ENCODE measurements around the gene COQ8A.

Gene COQ8A

DNA sequence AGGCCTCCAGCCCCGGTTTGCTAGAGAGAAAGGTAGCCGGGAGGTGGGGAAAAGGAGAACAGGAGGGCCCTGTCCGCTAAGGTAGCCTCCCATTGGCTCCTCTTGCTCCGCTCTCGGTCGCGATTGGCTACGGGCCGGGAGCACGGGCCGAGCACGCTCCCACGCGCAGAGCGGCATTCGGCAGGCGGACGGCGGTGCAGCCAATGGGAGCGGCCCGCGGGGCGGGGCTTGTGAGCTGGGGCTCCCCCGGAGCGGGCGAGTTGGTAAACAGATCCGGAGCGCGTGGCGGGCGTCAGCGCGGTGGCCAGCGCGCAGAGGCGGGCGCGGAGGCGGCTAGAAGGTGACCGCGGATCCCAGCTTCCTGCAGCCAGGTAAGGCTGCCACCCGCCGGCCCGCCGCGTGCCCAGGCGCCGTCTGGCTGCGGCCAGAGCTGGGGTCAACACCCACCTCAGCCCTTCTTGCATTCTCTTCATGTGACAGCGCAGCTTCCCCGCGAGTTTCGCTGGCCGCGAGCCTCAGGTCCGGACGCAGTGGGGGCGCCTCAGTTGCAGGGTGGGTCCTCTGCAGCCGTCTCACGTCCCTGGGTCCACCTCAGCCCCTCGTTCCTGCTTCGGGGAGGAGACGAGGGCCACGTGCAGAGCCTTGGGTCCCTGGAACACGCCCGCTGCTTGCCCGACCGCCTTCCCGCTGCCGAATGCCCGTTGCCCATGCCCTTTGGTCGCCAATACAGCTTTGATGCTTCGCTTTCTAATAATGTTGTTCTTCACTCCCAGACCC lies at the start of gene COQ8A:
Gene COQ8A, plus strand, starts transcription at position 266 of the 777 bp plus-strand sequence. CDS start 21,092 bp downstream, outside the sequence.
- DNase-seq (ENCODE audit: low read depth, low spot score), result peak; percentile 98

DNA sequence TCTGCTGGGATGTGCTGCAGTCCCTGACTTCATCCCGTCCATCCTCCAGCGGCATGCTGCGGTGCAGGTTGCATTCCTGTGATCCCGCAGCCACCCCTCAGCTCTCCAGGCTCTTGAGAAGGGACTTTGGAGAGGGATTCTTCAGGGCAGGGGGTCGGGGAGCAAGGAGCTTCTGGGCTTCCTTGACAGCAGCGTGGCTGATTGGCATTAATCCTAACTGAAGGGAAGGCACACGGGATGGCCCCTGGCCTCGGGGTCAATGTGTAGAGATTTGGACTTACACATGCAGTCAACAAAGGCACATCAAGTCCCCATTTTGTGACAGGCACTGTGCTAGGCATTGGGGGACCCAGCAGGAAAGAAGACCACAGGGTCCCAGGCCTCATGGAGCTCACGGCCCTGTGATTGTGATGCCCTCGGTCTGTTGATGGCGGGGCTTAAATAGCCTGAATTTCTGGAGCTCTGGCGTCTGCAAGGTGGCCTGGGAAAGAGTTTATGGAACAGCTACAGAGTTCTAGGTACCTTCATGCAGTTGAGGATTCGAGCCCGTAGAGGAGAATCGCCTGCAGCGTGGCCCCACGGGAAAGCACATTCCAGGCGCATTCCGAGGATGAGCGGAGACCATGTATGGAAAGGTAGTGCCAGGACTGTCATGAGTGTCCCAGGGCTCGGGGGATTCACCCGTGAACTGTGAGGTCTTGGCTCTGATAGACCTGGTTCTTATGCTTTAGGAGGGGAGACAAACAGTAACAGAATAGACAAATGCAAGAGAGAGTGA lies 49.6 kb upstream of the COQ8A start:
- DNase-seq (ENCODE audit: low read depth, low spot score), result no peak

- no peak for DNase-seq (ENCODE audit: low read depth, low spot score)
Measured at GRCh38 chr1:226891346-226891745, 48.7 kb upstream of the COQ8A start.

- no peak for DNase-seq (ENCODE audit: low read depth, low spot score)
Measured at GRCh38 chr1:226891846-226892523, 48.1 kb upstream of the COQ8A start.

DNA sequence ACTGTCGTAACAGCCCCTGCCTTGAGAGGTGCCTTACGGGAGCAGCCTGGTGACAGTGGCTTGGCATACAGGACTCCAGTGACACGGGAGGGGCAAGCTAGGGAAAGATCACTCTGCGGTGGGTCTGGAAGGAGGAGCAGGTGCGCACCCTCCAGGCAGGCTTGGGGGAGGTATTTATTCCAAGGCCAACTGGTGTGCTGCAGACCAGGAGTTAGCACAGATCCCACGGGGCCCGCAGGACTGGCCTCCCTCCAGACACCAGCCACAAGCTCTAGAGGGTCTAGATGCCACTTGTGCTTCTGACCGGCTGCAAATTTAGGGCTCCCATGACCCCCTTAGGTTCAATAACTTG lies 47.6 kb upstream of the COQ8A start:
- no peak for DNase-seq (ENCODE audit: low read depth, low spot score)

- no peak for DNase-seq (ENCODE audit: low read depth, low spot score)
Measured at GRCh38 chr1:226893936-226894335, 46.2 kb upstream of the COQ8A start.

DNA sequence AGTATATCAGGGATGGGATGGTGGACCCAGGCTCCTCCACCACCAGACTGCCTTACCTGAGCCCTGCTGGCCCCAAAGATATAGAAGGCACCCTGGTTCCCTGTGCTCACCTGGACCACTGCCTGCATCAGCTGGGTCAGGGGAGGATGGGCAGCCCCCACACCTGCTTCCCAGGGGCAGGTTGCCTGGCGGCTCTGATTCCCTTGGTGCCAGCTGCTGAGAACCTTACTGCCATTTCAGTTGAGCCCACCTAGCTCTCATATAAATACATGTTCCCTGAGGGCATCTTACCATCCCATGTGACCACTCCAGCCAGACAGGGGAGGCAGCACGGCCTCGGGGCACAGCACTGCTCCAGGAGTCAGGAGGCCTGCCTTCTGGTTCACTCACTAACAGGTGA lies 45.3 kb upstream of the COQ8A start:
- DNase-seq (ENCODE audit: low read depth, low spot score), result no peak

DNA sequence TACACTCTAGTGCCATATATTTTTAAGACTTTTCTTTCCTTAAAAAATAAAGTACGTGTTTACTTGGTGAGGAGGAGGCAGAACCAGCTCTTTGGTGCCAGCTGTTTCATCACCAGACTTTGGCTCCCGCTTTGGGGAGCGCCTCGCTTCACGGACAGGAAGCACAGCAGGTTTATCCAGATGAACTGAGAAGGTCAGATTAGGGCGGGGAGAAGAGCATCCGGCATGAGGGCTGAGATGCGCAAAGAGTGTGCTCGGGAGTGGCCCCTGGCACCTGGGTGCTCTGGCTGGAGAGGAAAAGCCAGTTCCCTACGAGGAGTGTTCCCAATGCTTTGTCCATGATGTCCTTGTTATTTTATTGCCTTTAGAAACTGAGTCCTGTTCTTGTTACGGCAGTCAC lies 44.5 kb upstream of the COQ8A start:
- DNase-seq (ENCODE audit: low read depth, low spot score), result no peak

GRCh38 chr1:226898246-226898645 lies 41.8 kb upstream of the COQ8A start:
- DNase-seq (ENCODE audit: low read depth, low spot score), result no peak

DNA sequence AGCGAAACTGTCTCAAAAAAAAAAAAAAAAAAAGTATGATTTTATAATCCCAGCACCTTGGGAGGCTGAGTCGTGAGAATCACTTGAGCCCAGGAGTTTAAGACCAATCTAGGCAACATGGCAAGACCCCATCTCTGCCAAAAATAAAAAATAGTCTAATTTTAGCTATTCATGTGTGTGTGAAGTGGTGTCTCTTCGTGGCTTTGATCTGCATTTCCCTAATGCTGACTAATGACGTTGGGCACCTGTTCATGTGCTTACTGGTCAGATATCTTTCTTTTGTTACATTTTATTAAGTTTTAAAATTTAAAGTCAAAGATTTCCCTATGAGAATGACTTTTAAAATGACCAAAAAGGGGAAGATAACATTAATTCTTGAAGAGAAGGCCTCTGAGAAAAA lies 38.7 kb upstream of the COQ8A start:
- DNase-seq (ENCODE audit: low read depth, low spot score), result no peak

DNA sequence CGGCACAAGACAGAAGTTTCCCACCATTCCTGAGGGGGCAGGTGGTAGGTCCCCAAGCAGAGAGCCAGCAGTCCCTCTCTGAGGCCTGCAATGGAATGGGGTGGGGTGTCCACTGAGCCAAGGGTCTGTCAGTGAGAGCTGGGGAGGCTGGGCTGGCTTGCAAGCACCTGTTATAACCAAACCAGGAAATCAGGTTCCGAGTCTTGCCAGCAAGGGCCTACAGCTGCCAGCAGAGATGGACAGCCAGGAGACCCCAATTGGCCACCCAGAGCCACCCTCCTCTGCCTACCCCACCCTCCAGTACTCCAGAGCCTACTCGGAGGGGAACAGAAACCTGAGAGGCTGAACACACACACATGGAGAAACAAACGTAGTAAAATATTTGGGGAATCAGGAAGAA lies 37.5 kb upstream of the COQ8A start:
- no peak for DNase-seq (ENCODE audit: low read depth, low spot score)

DNA sequence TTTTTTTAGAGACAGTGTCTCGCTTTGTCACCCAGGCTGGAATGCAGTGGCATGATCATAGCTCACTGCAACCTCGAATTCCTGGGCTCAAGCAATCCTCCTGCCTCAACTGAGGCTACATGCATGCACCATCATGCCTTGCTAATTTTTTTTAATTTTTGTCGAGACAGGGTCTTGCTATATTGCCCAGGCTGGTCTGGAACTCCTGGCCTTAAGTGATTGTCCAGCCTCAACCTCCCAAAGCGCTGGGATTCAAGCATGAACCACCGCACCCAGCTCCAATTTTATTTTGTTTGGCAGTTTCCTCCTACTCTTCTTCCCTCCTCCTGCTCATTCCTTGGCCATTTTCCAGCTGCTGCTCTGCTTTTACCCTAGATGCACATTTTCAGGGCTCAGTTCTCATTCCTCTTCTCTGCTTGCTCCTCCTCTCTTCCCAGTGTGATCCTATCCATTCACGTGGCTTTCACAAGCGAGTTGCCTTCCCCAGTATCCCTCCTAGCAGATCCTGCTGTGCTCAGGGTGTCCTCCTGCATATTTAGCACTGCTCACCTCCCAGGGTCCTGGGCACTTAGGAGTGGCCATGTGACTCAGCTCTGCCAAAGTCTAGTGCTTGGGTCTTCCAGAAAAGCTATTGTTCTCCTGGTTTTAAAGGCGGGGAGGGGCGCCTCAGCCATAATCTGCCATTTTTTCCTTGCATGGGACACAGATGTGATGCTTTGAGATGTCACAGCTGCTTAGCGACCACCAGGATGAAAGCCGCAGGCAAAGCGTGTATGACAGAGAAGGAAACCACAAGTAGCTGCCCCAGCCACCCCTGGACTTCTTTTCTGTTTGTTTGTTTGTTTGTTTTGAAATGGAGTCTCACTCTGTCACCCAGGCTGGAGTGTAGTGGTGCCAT lies 36.0 kb upstream of the COQ8A start:
- DNase-seq (ENCODE audit: low read depth, low spot score), result peak; percentile 81

DNA sequence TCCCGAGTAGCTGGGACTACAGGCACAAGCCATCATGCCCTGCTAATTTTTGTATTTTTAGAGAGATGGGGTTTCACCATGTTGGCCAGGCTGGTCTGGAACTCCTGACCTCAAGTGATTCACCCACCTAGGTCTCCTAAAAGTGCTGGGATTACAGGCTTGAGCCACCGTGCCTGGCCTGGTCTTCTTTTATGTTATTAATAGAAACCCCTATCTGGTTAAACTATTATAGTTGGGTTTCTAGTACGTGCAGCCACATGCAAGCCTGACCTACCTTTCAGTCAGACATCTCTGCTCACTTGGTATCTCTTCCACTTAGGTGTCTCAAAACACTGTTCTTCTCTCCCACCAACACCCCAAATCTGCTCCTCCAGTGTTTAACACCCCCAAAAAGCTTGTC lies 35.3 kb upstream of the COQ8A start:
- DNase-seq (ENCODE audit: low read depth, low spot score), result no peak

- DNase-seq (ENCODE audit: low read depth, low spot score), result no peak
Measured at GRCh38 chr1:226908419-226908818, 31.7 kb upstream of the COQ8A start.

- no peak for DNase-seq (ENCODE audit: low read depth, low spot score)
Measured at GRCh38 chr1:226908913-226909312, 31.2 kb upstream of the COQ8A start.

- no peak for DNase-seq (ENCODE audit: low read depth, low spot score)
Measured at GRCh38 chr1:226912587-226913176, 27.4 kb upstream of the COQ8A start.

DNA sequence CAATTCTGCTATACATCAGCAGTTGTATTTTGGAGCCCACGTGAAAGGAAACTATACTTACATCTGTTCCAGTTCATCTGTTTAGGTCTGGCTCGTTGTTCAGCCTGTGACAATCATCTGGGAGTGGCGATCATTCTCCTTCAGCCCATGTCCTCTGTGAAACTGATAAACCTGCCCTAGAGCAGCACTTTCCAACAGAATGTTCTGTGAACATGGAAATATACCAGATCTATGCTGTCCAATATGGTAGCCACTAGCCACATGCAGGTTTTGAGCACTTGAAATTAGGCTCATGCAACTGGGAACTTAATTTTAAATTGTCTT lies 24.5 kb upstream of the COQ8A start:
- no peak for DNase-seq (ENCODE audit: low read depth, low spot score)

- DNase-seq (ENCODE audit: low read depth, low spot score), result no peak
Measured at GRCh38 chr1:226916497-226916896, 23.6 kb upstream of the COQ8A start.

GRCh38 chr1:226919587-226919986 lies 20.5 kb upstream of the COQ8A start:
- no peak for DNase-seq (ENCODE audit: low read depth, low spot score)

DNA sequence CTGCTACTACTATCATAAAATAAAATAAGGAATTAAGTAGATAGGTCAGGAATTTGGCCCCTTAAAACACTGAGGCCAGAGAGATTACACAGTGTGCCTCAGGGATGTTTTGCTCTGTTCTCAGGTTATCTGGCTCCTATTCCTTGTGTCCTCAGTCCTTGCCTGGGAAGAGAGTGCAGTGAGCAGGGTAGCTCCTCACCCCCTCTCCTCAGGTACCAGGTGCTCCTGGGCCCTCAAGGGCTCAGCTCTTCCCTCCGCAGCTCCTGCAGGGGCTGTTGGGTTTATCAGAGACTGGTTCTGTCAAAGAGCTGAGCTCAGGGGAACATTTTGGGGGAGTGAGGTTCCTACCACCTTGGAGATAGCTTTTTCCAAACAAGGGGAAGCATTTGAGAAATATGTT lies 20.1 kb upstream of the COQ8A start:
- DNase-seq (ENCODE audit: low read depth, low spot score), result no peak

DNA sequence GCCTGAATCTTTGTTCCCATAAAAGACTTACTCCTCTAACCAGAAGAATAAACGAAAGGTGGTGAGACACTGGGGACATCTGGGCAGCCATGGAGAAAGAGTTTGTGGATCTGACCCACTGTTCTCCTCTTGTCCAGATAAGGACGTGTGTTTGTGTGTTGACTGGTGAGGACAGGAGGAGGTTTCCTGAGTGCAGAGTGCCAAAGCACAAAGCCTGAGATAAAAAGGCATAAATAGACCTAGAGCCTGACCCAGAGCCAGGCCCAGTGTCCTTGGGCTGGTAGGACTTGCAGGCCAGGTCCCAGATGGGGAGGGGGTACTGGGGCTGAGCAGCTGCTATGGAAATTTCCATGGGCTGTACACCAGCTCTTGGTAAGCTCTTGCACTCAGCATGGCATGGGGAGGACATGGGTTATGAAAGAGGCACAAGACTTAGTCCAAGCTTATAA lies 19.6 kb upstream of the COQ8A start:
- no peak for DNase-seq (ENCODE audit: low read depth, low spot score)

Measured in smooth muscle cell of the brain vasculature (primary cell).